HG02943 (cell line): ENCODE measurements around the gene CGRRF1.

ENCODE experiments used
- ATAC-seq: cut with Tn5 transposase; IDR thresholded peaks from one replicate; pipeline ENCODE4 v1.9.1; 2021; ENCODE audit warnings: mild to moderate bottlenecking, low read depth, moderate library complexity; ENCODE audit not compliant: unreplicated experiment

CGRRF1 gene

DNA sequence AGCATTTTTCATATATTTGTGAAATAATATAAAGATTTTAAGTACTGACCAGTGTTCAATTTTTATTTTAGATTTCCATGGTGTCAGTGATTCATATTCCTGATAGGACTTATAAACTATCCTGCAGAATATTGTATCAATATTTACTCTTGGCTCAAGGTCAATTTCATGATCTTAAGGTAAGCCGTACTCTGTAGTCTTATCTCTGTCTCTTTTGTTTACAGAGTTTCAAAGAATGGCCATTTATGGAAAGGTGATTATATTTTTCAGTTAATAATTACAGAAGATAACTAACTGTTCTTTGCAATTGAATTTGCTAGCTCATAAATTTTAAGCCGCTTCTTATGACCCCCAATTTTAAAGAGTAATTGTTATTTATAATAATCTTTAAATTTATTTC is 27.9 kb downstream of the CGRRF1 start:
- ATAC-seq, result no peak

DNA sequence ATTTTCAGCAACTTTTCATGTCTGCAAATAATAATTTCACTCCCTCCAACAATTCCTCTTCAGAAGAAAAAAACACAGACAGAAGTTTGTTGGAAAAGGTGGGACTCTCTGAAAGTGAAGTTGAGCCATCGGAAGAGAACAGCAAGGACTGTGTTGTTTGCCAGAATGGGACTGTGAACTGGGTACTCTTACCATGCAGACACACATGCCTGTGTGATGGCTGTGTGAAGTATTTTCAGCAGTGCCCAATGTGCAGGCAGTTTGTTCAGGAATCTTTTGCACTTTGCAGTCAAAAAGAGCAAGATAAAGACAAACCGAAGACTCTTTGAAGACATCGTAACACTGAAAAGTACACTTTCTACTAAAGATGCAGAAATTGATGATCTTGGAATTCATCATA is 28.3 kb downstream of the CGRRF1 start:
- no peak for ATAC-seq

DNA sequence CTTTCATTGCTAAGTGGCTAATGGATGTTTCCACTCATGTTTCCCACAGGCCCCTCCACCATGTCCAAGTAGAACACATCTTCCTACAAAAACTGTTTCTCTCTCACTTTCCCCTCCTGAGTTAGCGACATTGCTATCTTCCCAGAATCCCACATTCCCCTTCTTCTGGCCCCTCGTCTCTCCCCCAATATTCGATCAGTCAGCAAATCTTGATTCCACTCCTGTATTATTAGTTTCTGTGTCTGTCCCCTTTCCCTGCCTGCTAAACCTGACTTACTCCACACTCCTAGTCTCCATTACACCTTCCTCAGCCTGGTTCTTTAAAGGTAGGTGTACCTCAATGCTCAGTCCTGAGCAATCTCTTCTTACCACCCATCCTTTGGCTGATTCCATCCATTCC is 37.9 kb downstream of the CGRRF1 start:
- no peak for ATAC-seq

- no peak for ATAC-seq
Measured at GRCh38 chr14:54548491-54548890, 38.8 kb downstream of the CGRRF1 start.

DNA sequence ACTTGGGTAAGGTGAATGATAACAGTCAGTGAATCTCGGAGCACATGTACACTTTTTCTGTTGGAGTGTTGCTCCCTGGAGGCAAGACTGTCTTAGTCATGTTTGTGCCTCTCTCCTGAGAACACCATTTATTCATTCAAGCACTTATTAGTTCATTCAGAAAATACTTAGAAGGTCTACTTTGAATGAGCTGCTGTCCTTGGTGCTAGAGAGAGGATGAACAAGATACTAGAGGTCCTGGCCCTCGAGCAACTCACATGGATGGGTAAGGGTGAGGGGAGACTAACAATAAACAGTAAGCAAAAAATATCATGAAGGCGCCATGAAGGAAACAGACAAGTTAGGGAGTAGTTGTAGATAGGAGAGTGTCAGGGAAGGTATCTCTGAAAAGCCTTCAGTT is 40.2 kb downstream of the CGRRF1 start:
- no peak for ATAC-seq

DNA sequence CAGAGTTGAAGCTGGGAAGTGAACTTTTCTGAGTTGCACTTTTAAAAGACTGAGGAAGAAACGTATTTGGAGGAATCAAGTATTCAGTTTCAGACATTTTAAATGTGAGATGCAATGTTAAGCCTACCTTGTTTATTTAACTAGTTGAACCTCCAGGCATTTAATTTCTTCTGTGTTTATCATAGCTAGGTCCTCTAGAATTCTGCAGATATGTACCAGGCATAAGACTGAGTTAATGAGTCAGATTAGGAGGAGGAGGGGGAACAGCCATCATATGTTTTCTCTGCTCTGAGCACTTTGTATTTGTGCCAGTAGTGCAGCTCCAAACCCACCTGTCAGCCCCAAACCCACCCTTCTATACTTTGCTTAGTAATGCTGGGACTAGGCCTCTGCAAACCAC is 40.8 kb downstream of the CGRRF1 start:
- no peak for ATAC-seq

GRCh38 chr14:54554401-54554800 is 44.7 kb downstream of the CGRRF1 start:
- ATAC-seq, result no peak

DNA sequence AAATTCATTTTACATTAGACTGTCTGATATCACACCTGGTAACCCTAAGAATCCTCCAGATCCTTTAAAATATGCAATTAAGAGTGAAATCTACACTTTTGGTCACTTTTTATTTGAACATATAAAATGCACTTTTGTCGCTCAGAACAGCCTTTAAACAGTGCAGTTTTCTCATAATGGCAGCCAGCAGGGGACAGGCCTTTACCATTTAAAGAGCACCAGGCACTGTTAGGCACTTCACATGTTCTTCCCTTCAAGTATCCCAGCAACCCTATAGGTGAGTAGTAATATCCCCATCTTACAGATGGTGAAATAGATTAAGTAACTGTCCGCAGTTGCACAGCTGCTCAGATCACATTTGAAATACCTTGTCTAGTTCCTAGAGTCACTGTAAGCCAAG is 45.9 kb downstream of the CGRRF1 start:
- no peak for ATAC-seq

DNA sequence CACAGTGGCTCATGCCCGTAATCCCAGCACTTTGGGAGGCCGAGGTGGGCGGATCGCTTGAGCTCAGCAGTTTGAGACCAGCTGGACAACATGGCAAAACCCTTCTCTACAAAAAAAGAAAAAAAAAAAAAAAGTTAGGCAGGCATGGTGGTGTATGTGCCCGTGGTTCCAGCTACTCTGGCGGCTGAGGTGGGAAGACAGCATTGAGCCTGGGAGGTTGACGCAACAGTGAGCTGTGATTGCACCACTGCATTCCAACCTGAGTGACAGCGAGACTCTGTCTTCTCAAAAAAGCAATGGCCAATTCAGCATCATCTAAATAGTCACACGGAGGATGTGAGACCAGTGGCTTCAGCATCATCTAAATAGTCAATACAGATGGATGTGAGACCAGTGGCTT is 46.8 kb downstream of the CGRRF1 start:
- ATAC-seq, result no peak

GRCh38 chr14:54562334-54562733 is 52.6 kb downstream of the CGRRF1 start:
- ATAC-seq, result no peak

- no peak for ATAC-seq
Measured at GRCh38 chr14:54564071-54564867, 54.6 kb downstream of the CGRRF1 start.

- ATAC-seq, result peak; percentile 26
Measured at GRCh38 chr14:54564868-54565784, 55.4 kb downstream of the CGRRF1 start.

- ATAC-seq, result peak; percentile 58
Measured at GRCh38 chr14:54565785-54566409, 56.2 kb downstream of the CGRRF1 start.

- peak; percentile 32 for ATAC-seq
Measured at GRCh38 chr14:54566410-54567223, 56.9 kb downstream of the CGRRF1 start, which contains the start of gene SAMD4A. Gene SAMD4A (plus strand): TSS chr14:54567128. CDS start chr14:54567917, 789 bp downstream.

DNA sequence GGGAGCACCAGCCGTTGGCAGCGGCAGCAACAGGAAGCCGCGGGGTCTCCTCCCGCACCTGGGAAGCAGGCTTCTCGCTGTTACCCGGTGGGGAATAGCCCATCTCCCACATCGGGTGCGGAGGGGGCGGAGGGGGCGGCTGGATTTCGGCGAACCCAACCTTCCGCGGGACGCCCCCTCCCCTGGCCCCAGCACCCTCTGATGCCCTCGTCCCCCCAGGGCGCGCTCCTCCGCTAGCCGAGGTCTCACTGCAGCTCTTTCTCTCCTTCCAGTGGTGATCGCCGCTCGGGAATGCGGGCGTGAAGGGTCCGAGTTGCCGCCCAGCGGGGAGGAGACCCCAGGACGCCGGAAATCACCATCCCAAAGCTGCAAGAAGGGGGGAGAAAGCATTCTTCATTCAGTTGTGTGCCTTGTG is 57.5 kb downstream of the CGRRF1 start:
- ATAC-seq, result no peak

DNA sequence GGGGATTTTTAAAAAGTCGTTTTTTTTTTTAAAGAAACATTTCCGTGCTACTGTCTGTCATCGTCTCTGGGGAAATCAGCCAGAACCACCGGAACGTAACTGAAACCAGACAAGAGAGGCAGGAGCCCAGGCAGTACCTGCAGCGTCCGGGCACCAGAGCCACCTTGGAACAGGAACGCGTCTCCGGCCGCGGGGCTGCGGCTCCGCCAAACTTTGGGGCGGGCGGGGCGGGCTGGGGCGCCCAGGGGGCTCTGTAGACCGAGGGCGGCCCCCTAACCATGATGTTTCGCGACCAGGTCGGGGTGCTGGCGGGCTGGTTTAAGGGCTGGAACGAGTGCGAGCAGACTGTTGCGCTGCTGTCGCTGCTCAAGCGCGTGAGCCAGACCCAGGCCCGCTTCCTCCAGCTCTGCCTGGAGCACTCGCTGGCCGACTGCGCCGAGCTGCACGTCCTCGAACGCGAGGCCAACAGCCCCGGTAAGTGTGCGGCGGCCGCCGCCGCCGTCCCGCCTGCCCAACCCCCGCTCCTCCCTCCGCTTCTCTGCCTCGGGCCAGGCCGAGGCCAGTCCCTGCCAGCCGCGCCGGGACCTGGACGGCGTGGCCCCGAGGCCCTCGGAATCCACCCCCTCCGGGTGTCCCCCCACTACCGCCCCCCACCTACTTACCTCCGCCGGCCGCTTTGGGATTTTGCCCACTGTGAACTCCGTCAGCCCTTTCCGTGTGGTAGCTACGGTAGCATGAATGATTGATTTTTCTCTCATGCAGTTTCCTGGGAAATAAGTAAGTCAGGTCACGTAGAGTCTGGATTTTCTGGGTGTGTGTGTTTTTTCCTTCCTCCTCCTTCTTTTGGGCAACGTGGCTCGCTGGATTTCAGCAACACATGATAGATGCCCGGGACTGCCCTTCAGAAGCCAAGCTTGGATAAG is 58.2 kb downstream of the CGRRF1 start:
- no peak for ATAC-seq

DNA sequence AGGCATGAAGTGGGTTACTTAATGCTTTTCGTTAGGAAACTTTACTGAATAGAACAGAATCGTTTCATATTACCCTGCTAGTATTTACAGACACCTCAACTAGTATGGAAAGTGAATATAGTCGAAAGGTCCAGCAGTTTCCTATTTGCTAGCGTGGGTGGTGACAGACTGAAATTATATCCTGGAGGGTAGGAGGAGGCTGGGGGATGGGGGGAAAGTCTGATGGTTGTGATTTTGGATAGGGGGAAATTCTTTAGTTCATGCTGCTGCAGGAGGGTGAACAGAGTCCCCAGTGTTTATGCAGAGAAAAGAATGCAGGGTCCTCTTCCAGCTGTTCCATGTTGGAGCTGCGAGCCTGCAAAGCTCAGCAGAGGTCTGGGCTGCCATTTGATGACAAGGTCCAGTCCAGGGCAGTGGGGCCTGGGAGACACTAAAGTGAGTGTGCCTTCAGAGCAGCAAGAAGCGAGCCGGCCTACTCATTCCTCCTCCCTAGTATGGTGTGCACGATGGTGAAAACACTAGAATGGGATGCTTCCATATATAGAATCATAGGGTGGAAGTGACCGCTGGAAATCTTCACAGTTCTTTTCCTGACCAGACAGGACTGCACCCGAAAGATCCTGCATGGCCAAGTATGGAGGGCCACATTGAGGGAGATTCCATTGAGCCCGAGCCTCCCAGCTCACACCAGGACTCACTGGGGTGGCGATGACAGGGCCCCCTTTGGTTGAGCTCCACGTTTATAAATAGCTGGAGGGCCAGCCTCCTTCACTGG is 59.3 kb downstream of the CGRRF1 start:
- ATAC-seq, result no peak

DNA sequence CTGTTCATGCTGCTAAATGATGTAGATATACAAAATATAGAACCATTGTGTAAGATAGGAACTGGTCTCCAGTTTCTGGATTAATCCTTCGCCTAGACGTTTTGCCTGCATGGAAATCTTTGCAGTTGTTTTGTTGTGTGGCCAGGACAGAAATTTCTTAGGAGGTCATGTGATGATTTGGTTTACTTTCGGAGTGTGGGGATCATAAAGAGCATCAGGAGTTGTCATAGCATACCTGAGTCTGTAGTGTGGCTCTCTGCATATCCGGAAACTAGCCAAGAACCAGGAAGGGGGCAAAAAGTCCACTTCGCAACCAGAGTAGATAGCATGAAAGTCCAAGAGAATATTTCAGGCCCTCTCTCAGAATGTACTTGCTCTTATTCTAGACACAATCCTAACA is 60.3 kb downstream of the CGRRF1 start:
- no peak for ATAC-seq
